Panc1 (cell line): ENCODE data around the gene WRAP53. TPM values are rescaled to one million over a fixed set of nuclear protein-coding genes. Genes with fewer than 3 reads are reported as not detected.

Source experiments
- ATAC-seq: fragments of 200-7000 bp; cut with Tn5 transposase; 2 replicates; pipeline ENCODE4 v1.9.1; 2020; ENCODE audit warnings: mild to moderate bottlenecking, moderate library complexity
- BruUV-seq: library from RNA; stranded (reverse); fragments of 400-500 nt; replicated peaks from 2 replicates; lab custom pipeline; 2021; lab: Mats Ljungman, UMichigan
- CTCF ChIA-PET: fragments of 300-600 bp; sonication (Branson Sonifier 250); formaldehyde crosslinking; loops from one replicate; lab custom pipeline; 2022; ENCODE audit warnings: antibody characterized with exemption; lab: Charles Lee
- POLR2A ChIA-PET: fragments of 300-600 bp; sonication (Branson Sonifier 250); formaldehyde crosslinking; loops from one replicate; lab custom pipeline; 2022; ENCODE audit warnings: antibody characterized with exemption; lab: Charles Lee
- DNase-seq: peaks from one replicate; pipeline ENCODE4 v3.0.0-alpha.2; 2010; ENCODE audit warnings: low read depth, low spot score
- H3K27ac ChIP-seq: 2 replicates; pipeline ENCODE4 v1.5.1; 2011; ENCODE audit warnings: mild to moderate bottlenecking, low read length, inconsistent platforms
- H3K27me3 ChIP-seq: fragments of 200-500 bp; sonication (Bioruptor generic); 2 replicates; pipeline ENCODE4 v1.6.0; 2014; ENCODE audit warnings: low read length, inconsistent platforms; ENCODE audit not compliant: control insufficient read depth, insufficient read depth
- H3K36me3 ChIP-seq: fragments of 200-500 bp; sonication (Bioruptor generic); 2 replicates; pipeline ENCODE4 v1.5.1; 2014; ENCODE audit warnings: inconsistent platforms, mild to moderate bottlenecking, low read length, moderate library complexity; ENCODE audit not compliant: control insufficient read depth, insufficient read depth
- H3K4me1 ChIP-seq: 2 replicates; pipeline ENCODE4 v1.5.1; 2011; ENCODE audit warnings: inconsistent platforms, mild to moderate bottlenecking, low read length, moderate library complexity; ENCODE audit not compliant: control insufficient read depth, insufficient read depth
- H3K4me3 ChIP-seq, 2 experiments: 2 replicates each; pipeline ENCODE4 v1.5.1; 2011 to 2012; ENCODE audit warnings: low read depth in 2 of 2, low read length in 2 of 2, mild to moderate bottlenecking in 2 of 2, inconsistent platforms in 1 of 2, moderate library complexity in 1 of 2
- H3K9me3 ChIP-seq: fragments of 200-500 bp; sonication (Bioruptor generic); 2 replicates; pipeline ENCODE4 v1.5.1; 2014; ENCODE audit warnings: low read depth, mild to moderate bottlenecking, inconsistent platforms, low read length, moderate library complexity; ENCODE audit not compliant: control insufficient read depth, insufficient read depth
- CTCF ChIP-seq: fragments of 450-650 bp; IDR thresholded peaks from 2 replicates; pipeline ENCODE4 v1.5.1; 2017; ENCODE audit warnings: mild to moderate bottlenecking
- POLR2AphosphoS5 ChIP-seq: IDR thresholded peaks from 2 replicates; pipeline ENCODE4 v1.6.1; 2012; ENCODE audit warnings: mild to moderate bottlenecking, low read depth, low read length, moderate library complexity
- REST ChIP-seq, 2 experiments: IDR thresholded peaks; 2 replicates each; pipeline ENCODE4 v1.6.1; 2011 to 2012; ENCODE audit warnings: low read depth in 2 of 2, control low read depth in 1 of 2, low read length in 1 of 2, mild to moderate bottlenecking in 1 of 2, moderate library complexity in 1 of 2; ENCODE audit not compliant: insufficient read depth in 1 of 2
- SIN3A ChIP-seq: IDR thresholded peaks from 2 replicates; pipeline ENCODE4 v1.6.1; 2012; ENCODE audit warnings: low read depth, mild to moderate bottlenecking, low read length, moderate library complexity, borderline replicate concordance; ENCODE audit not compliant: insufficient read depth
- TCF7L2 ChIP-seq: IDR thresholded peaks from 2 replicates; pipeline ENCODE4 v1.6.1; 2011; ENCODE audit warnings: mild to moderate bottlenecking, low read depth, low read length, inconsistent platforms
- in situ Hi-C: cut with HindIII; loops from 2 replicates; pipeline ENCODE4 v1.10.0; 2016; ENCODE audit warnings: low sequenced_read_pairs, low pct_unique_long_range_greater_than_20kb
- intact Hi-C: fragments of 100-400 bp; cut with micrococcal nuclease; formaldehyde crosslinking; loops from one replicate; pipeline ENCODE4 v1.10.0; 2022; ENCODE audit not compliant: unreplicated experiment
- total RNA-seq: library from RNA; stranded (reverse); gene quantifications from one replicate; pipeline ENCODE4 v1.2.1, GENCODE V29; 2021; ENCODE audit not compliant: unreplicated experiment

Gene WRAP53
- total RNA-seq, 1 experiment from 2014 or later = 27.0 TPM

- Histone ChIP-seq H3K9me3 (no peaks in the 10 kb centered on the region), H3K4me1 (peaks cover 12% of the 10 kb centered on the region; the same call in 1 of the 2 replicates), H3K4me3 (no peak overlapping the region), H3K27ac (no peak overlapping the region), H3K36me3 (no peaks in the 10 kb centered on the region), H3K27me3 (no peaks in the 10 kb centered on the region)
- intact Hi-C loops (no loop called here), in situ Hi-C loops (no loop called here)
- no peak for DNase-seq
- CTCF ChIA-PET = interaction anchor here (0.6 kb wide), 1 partner anchor 83 kb away, joined by 3 read pairs; no protein-coding TSS in a partner anchor
- no TSS peak for BruUV-seq
- TF ChIP-seq POLR2AphosphoS5 = no peak
- no peak for TF ChIP-seq CTCF
- TF ChIP-seq SIN3A = no peak
- TF ChIP-seq REST (IDR thresholded peaks at IDR 0.05; ENCODE audit: insufficient read depth in 1 of 2, low read depth in 2 of 2, low read length in 1 of 2) = no peak
- TF ChIP-seq TCF7L2 = no peak
- no peak for ATAC-seq
- POLR2A ChIA-PET = no interaction called here
Measured at GRCh38 chr17:7706631-7707354, 18.5 kb downstream of the WRAP53 start.

- intact Hi-C loops = no loop called here
- BruUV-seq = no TSS peak
Measured at GRCh38 chr17:7707446-7707845, 19.2 kb downstream of the WRAP53 start.

More at GRCh38 chr17:7707446-7707845, 19.2 kb downstream of the WRAP53 start:
- TF ChIP-seq TCF7L2 (no peak), CTCF (no peak), SIN3A (no peak), POLR2AphosphoS5 (no peak), REST (IDR thresholded peaks at IDR 0.05; ENCODE audit: insufficient read depth in 1 of 2, low read depth in 2 of 2, low read length in 1 of 2) (no peak)
- ChIA-PET CTCF (interaction anchor here (0.6 kb wide), 1 partner anchor 82 kb away, joined by 3 read pairs; no protein-coding TSS in a partner anchor), POLR2A (no interaction called here)
- Histone ChIP-seq H3K9me3 (no peaks in the 10 kb centered on the region), H3K4me1 (peaks cover 12% of the 10 kb centered on the region; the same call in 1 of the 2 replicates), H3K36me3 (no peaks in the 10 kb centered on the region), H3K27ac (no peak overlapping the region), H3K4me3 (no peak overlapping the region), H3K27me3 (no peaks in the 10 kb centered on the region)
- DNase-seq (no peak), ATAC-seq (no peak)
- in situ Hi-C loops = no loop called here
